HEK293T (cell line): Measurements from ENCODE around the gene RAD23B.

Experiments
- ARNT ChIP-seq: fragments of 450-650 bp; IDR thresholded peaks from 2 replicates; pipeline ENCODE4 v1.6.1; 2017; ENCODE audit warnings: mild to moderate bottlenecking
- BHLHE40 ChIP-seq: fragments of 450-650 bp; IDR thresholded peaks from 2 replicates; pipeline ENCODE4 v1.6.1; 2016; ENCODE audit warnings: mild to moderate bottlenecking, moderate library complexity, borderline replicate concordance
- ELF4 ChIP-seq: fragments of 450-650 bp; IDR thresholded peaks from 2 replicates; pipeline ENCODE4 v1.6.1; 2017; ENCODE audit warnings: antibody characterized with exemption
- FOXA1 ChIP-seq: fragments of 450-650 bp; IDR thresholded peaks from 2 replicates; pipeline ENCODE4 v1.6.1; 2016; ENCODE audit warnings: mild to moderate bottlenecking
- FOXK2 ChIP-seq: fragments of 450-650 bp; IDR thresholded peaks from 2 replicates; pipeline ENCODE4 v1.6.1; 2016; ENCODE audit warnings: mild to moderate bottlenecking
- FOXM1 ChIP-seq: fragments of 450-650 bp; IDR thresholded peaks from 2 replicates; pipeline ENCODE4 v1.6.1; 2017; ENCODE audit warnings: mild to moderate bottlenecking, borderline replicate concordance
- HDGF ChIP-seq: fragments of 450-650 bp; IDR thresholded peaks from 2 replicates; pipeline ENCODE4 v1.6.1; 2017; ENCODE audit warnings: antibody characterized with exemption, borderline replicate concordance
- LEF1 ChIP-seq: fragments of 450-650 bp; IDR thresholded peaks from 2 replicates; pipeline ENCODE4 v1.6.1; 2017; ENCODE audit warnings: mild to moderate bottlenecking, borderline replicate concordance
- PKNOX1 ChIP-seq: fragments of 450-650 bp; IDR thresholded peaks from 2 replicates; pipeline ENCODE4 v1.6.1; 2016
- SP1 ChIP-seq: fragments of 450-650 bp; IDR thresholded peaks from 2 replicates; pipeline ENCODE4 v1.6.1; 2017
- SUZ12 ChIP-seq: fragments of 450-650 bp; IDR thresholded peaks from 2 replicates; pipeline ENCODE4 v1.6.1; 2016; ENCODE audit warnings: mild to moderate bottlenecking
- TARDBP ChIP-seq: fragments of 450-650 bp; IDR thresholded peaks from 2 replicates; pipeline ENCODE4 v1.6.1; 2016
- ZNF384 ChIP-seq: fragments of 450-650 bp; IDR thresholded peaks from 2 replicates; pipeline ENCODE4 v1.6.1; 2016

GRCh38 chr9:107307331-107307730 is 24.3 kb downstream of the RAD23B start:
- TF ChIP-seq FOXA1 (no peak), ZNF384 (no peak), TARDBP (no peak), SP1 (no peak), LEF1 (no peak), FOXM1 (no peak), HDGF (no peak), ELF4 (no peak), BHLHE40 (no peak), SUZ12 (no peak), PKNOX1 (no peak), FOXK2 (no peak), ARNT (no peak)
